H1 (cell line): ENCODE data around the gene NME7. TPM values are rescaled to one million over a fixed set of nuclear protein-coding genes. Genes with fewer than 3 reads are reported as not detected.

Experiments
- CTCF ChIA-PET: fragments of 300-600 bp; sonication (Branson Sonifier 250); formaldehyde crosslinking; loops from one replicate; lab custom pipeline; 2021; ENCODE audit not compliant: partially characterized antibody; lab: Charles Lee
- POLR2A ChIA-PET: fragments of 300-600 bp; sonication (Branson Sonifier 250); formaldehyde crosslinking; loops from one replicate; lab custom pipeline; 2021; ENCODE audit warnings: inconsistent platforms; ENCODE audit not compliant: partially characterized antibody; lab: Charles Lee
- DNase-seq, 2 experiments: peaks; one replicate each; pipeline versions ENCODE4 v3.0.0 to v3.0.0-alpha.2; 2010 to 2022; ENCODE audit warnings: low spot score in 2 of 2, low read depth in 1 of 2, mixed read lengths in 1 of 2
- FAIRE-seq: peaks from 2 replicates; lab custom pipeline; 2011; peaks lifted over from hg19 to GRCh38; lab: Jason Lieb, UNC
- H2AFZ ChIP-seq: 2 replicates; pipeline ENCODE4 v1.8.1; 2012; ENCODE audit warnings: low read length, inconsistent platforms
- H2AK5ac ChIP-seq: 2 replicates; pipeline ENCODE4 v1.6.1; 2013; ENCODE audit warnings: low read depth, low read length
- H2BK120ac ChIP-seq: replicated peaks from 2 replicates; pipeline ENCODE3; 2013; ENCODE audit warnings: low read depth, low read length, inconsistent platforms
- H2BK12ac ChIP-seq: 2 replicates; pipeline ENCODE4 v1.6.1; 2013; ENCODE audit warnings: low read depth, low read length
- H2BK15ac ChIP-seq: 2 replicates; pipeline ENCODE4 v1.6.1; 2013; ENCODE audit warnings: low read length
- H2BK20ac ChIP-seq: 2 replicates; pipeline ENCODE4 v1.6.1; 2013; ENCODE audit warnings: low read length
- H2BK5ac ChIP-seq: 2 replicates; pipeline ENCODE4 v1.6.1; 2013; ENCODE audit warnings: low read depth, low read length
- H3K14ac ChIP-seq: 2 replicates; pipeline ENCODE4 v1.6.1; 2013; ENCODE audit warnings: inconsistent platforms; ENCODE audit not compliant: insufficient read length
- H3K18ac ChIP-seq: 2 replicates; pipeline ENCODE4 v1.6.1; 2013; ENCODE audit warnings: low read length; ENCODE audit errors: extremely low read depth
- H3K23ac ChIP-seq: 2 replicates; pipeline ENCODE4 v1.6.1; 2013; ENCODE audit warnings: inconsistent platforms; ENCODE audit not compliant: insufficient read length
- H3K23me2 ChIP-seq: 2 replicates; pipeline ENCODE4 v1.6.1; 2013; ENCODE audit warnings: low read depth, low read length
- H3K27ac ChIP-seq: 2 replicates; pipeline ENCODE4 v1.6.1; 2011; ENCODE audit warnings: low read depth, low read length, inconsistent platforms
- H3K27me3 ChIP-seq, 4 experiments: replicated peaks in 1 of 4; 1 replicate in 1 of 4; 2 replicates in 3 of 4; pipeline versions ENCODE4 v1.6.1 to v1.8.1; 2011 to 2013; ENCODE audit warnings: low read length in 3 of 4, mild to moderate bottlenecking in 3 of 4, inconsistent platforms in 2 of 4, mixed read lengths in 2 of 4, moderate library complexity in 1 of 4; ENCODE audit not compliant: control insufficient read depth in 3 of 4, insufficient read depth in 3 of 4; ENCODE audit errors: extremely low read depth in 1 of 4
- H3K36me3 ChIP-seq, 4 experiments: 2 replicates each; pipeline versions ENCODE4 v1.6.1 to v1.8.1; 2011 to 2013; ENCODE audit warnings: mild to moderate bottlenecking in 4 of 4, low read length in 3 of 4, moderate library complexity in 2 of 4, control low read depth in 1 of 4, inconsistent platforms in 1 of 4; ENCODE audit not compliant: insufficient read depth in 4 of 4, control insufficient read depth in 2 of 4
- H3K4ac ChIP-seq: replicated peaks from 2 replicates; pipeline ENCODE3; 2013; ENCODE audit warnings: low read length, low read depth, mixed read lengths, inconsistent platforms; ENCODE audit not compliant: insufficient read length
- H3K4me1 ChIP-seq, 4 experiments: replicated peaks in 1 of 4; 1 replicate in 1 of 4; 2 replicates in 3 of 4; pipeline versions ENCODE4 v1.6.1 to v1.8.1; 2011 to 2013; ENCODE audit warnings: low read length in 3 of 4, inconsistent platforms in 2 of 4, mixed read lengths in 1 of 4; ENCODE audit not compliant: insufficient read depth in 4 of 4, control insufficient read depth in 3 of 4
- H3K4me2 ChIP-seq, 2 experiments: 2 replicates each; pipeline versions ENCODE4 v1.6.1 to v1.8.1; 2011 to 2013; ENCODE audit warnings: low read depth in 2 of 2, low read length in 2 of 2, control low read depth in 1 of 2, inconsistent platforms in 1 of 2, mild to moderate bottlenecking in 1 of 2; ENCODE audit not compliant: insufficient read depth in 1 of 2
- H3K4me3 ChIP-seq, 4 experiments: fragments of 200-600, 300-600 bp in 1 of 4; sonication (generic), shearing (Covaris generic), sonication (Bioruptor Twin) in 1 of 4; 2 replicates each; pipeline versions ENCODE4 v1.5.1 to v1.8.1; 2011 to 2016; ENCODE audit warnings: low read length in 4 of 4, low read depth in 3 of 4, control low read depth in 2 of 4, inconsistent platforms in 2 of 4, mild to moderate bottlenecking in 2 of 4, mixed read lengths in 1 of 4, moderate library complexity in 1 of 4; ENCODE audit not compliant: insufficient read depth in 2 of 4; ENCODE audit errors: extremely low read depth in 1 of 4
- H3K56ac ChIP-seq: replicated peaks from 2 replicates; pipeline ENCODE3; 2013; ENCODE audit warnings: low read depth, mild to moderate bottlenecking, mixed read lengths, low read length, inconsistent platforms; ENCODE audit not compliant: insufficient read length
- H3K79me1 ChIP-seq: 2 replicates; pipeline ENCODE4 v1.6.1; 2013; ENCODE audit warnings: low read depth, low read length, control low read depth
- H3K79me2 ChIP-seq, 2 experiments: 2 replicates each; pipeline versions ENCODE4 v1.6.1 to v1.8.1; 2012 to 2013; ENCODE audit warnings: low read length in 2 of 2, mild to moderate bottlenecking in 2 of 2, inconsistent platforms in 1 of 2; ENCODE audit not compliant: insufficient read depth in 2 of 2, control insufficient read depth in 1 of 2
- H3K9ac ChIP-seq, 4 experiments: replicated peaks in 1 of 4; 1 replicate in 1 of 4; 2 replicates in 3 of 4; pipeline versions ENCODE4 v1.6.1 to v1.8.1; 2011 to 2013; ENCODE audit warnings: low read depth in 3 of 4, low read length in 3 of 4, control low read depth in 2 of 4, mild to moderate bottlenecking in 2 of 4, moderate library complexity in 2 of 4, inconsistent platforms in 1 of 4; ENCODE audit errors: extremely low read depth in 1 of 4
- H3K9me3 ChIP-seq, 2 experiments: 2 replicates each; pipeline versions ENCODE4 v1.6.1 to v1.8.1; 2012 to 2013; ENCODE audit warnings: mild to moderate bottlenecking in 2 of 2, moderate library complexity in 2 of 2, control low read depth in 1 of 2, inconsistent platforms in 1 of 2, low read depth in 1 of 2, low read length in 1 of 2, mixed read lengths in 1 of 2; ENCODE audit not compliant: insufficient read depth in 2 of 2
- H4K20me1 ChIP-seq, 2 experiments: replicated peaks in 1 of 2; 2 replicates each; pipeline versions ENCODE3 to v1.8.1; 2011 to 2013; ENCODE audit warnings: inconsistent platforms in 2 of 2, low read length in 2 of 2, mild to moderate bottlenecking in 1 of 2; ENCODE audit not compliant: insufficient read depth in 2 of 2, control insufficient read depth in 1 of 2
- H4K5ac ChIP-seq: 2 replicates; pipeline ENCODE4 v1.6.1; 2013; ENCODE audit warnings: low read length, low read depth, mixed read lengths, inconsistent platforms; ENCODE audit not compliant: insufficient read length
- H4K8ac ChIP-seq: 2 replicates; pipeline ENCODE4 v1.8.0; 2013; ENCODE audit warnings: mild to moderate bottlenecking, moderate library complexity, low read length, inconsistent platforms; ENCODE audit not compliant: insufficient read depth; ENCODE audit errors: extremely low read depth
- H4K91ac ChIP-seq: replicated peaks from 2 replicates; pipeline ENCODE3; 2013; ENCODE audit warnings: low read length, mixed read lengths, inconsistent platforms; ENCODE audit not compliant: insufficient read length
- CTBP2 ChIP-seq: IDR thresholded peaks from 2 replicates; pipeline ENCODE4 v1.7.0; 2011; ENCODE audit warnings: borderline replicate concordance, mild to moderate bottlenecking, moderate library complexity, mixed read lengths, low read length; ENCODE audit not compliant: insufficient read depth, insufficient read length
- NANOG ChIP-seq: IDR thresholded peaks from 2 replicates; pipeline ENCODE4 v1.6.1; 2011; ENCODE audit warnings: low read length, low read depth, mild to moderate bottlenecking, inconsistent platforms; ENCODE audit not compliant: insufficient read depth, poor library complexity, severe bottlenecking
- TEAD4 ChIP-seq: IDR thresholded peaks from 2 replicates; pipeline ENCODE4 v1.6.1; 2012; ENCODE audit warnings: low read depth, low read length, inconsistent platforms, mixed read lengths
- WGBS, 2 experiments: shearing (Covaris generic) in 1 of 2; methylation state at CpG; one replicate each; pipeline versions ENCODE4 v1.1.6 to v1.1.7; 2013 to 2015; ENCODE audit warnings: low lambda C conversion rate in 2 of 2, mixed read lengths in 2 of 2, inconsistent platforms in 1 of 2, low coverage in 1 of 2, missing lambda C conversion rate in 1 of 2; ENCODE audit not compliant: insufficient replicate concordance in 2 of 2, insufficient coverage in 1 of 2, insufficient read length in 1 of 2; ENCODE audit errors: extremely low coverage in 1 of 2, missing lambda C conversion rate in 1 of 2; 5-methylcytosine and 5-hydroxymethylcytosine counted together
- polyA plus RNA-seq, 7 experiments: library from polyadenylated mRNA; depleted of rRNA in 3 of 7; stranded (reverse) in 5 of 7; unstranded in 2 of 7; fragments of >200 nt in 5 of 7; fragments of 200-250 nt in 2 of 7; gene quantifications; 1 replicate in 5 of 7; 2 replicates in 1 of 7; 4 replicates in 1 of 7; pipeline versions ENCODE4 v1.2.1 to v1.2.3, GENCODE V29; 2011 to 2013; ENCODE audit warnings: missing spikeins in 2 of 7, mixed read lengths in 2 of 7
- total RNA-seq: library from RNA; stranded (reverse); fragmentation: NEBNext Ultra II Directional; extraction: Animal tissue kit (Norgen Biotek cat#: 25700); gene quantifications from 2 replicates; pipeline ENCODE4 v1.2.1, GENCODE V29; 2021

NME7 gene
- total and polyA plus RNA-seq, 2 of the 8 experiments (the other 6 are each of a cell fraction or from before 2014, with no cell fraction given): 11.6 to 28.5 TPM

DNA sequence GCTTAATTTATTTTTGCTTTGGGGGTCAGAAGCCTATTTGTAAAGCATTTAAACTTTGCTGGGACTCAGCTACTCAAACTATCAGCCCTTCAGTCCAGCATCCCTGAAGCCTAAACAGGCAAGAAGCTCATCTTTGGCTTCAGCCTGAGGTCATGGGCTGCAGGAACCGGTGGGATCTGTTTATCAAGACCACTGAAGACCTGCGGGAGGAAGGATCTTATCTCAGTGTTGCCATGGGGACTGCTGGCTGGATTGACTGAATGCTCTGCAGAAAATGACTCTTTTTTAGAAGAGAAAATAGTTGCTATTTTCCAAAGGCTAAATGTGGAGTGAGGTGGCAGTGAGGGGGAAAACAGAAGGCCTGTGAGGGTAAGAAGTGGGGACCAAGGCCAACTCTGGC, 281.7 kb downstream of the NME7 start:
- Histone ChIP-seq H4K8ac (no peak overlapping the region), H3K56ac (no peak overlapping the region), H3K14ac (no peak overlapping the region), H4K20me1 (no peaks in the 10 kb centered on the region), H3K4me2 (no peak overlapping the region), H2BK120ac (no peak overlapping the region), H3K4me3 (no peak overlapping the region), H2BK20ac (no peak overlapping the region), H3K18ac (no peak overlapping the region), H3K9me3 (no peaks in the 10 kb centered on the region), H3K4ac (no peak overlapping the region), H4K5ac (no peak overlapping the region), H2BK5ac (no peak overlapping the region), H3K79me1 (no peaks in the 10 kb centered on the region), H3K27ac (no peak overlapping the region), H3K23ac (no peak overlapping the region), H2AFZ (no peak overlapping the region), H3K27me3 (no peaks in the 10 kb centered on the region), H3K9ac (no peak overlapping the region), H4K91ac (no peak overlapping the region)
- POLR2A ChIA-PET: interaction anchor here (1.1 kb wide), 1 partner anchor 20 kb away, joined by 3 read pairs; no protein-coding TSS in a partner anchor
- no peak for DNase-seq
- WGBS, 2 experiments: 81% methylated on average over 2 of the region's 2 CpGs; no CpG with 5 or more reads in 1 of the 2 experiments
- CTCF ChIA-PET: interaction anchor here (0.5 to 1.4 kb wide), 2 partner anchors 15 to 744 kb away, joined by 3 to 4 read pairs; no protein-coding TSS in a partner anchor
- FAIRE-seq: no peak
- no peak for TF ChIP-seq CTBP2
- TF ChIP-seq NANOG: no peak
- TF ChIP-seq TEAD4: no peak
- TF ChIP-seq, all 59 proteins: peak for 0
- no peaks in the 10 kb centered on the region for H3K23me2 ChIP-seq
- H3K36me3 ChIP-seq: no peaks in the 10 kb centered on the region
- H3K4me1 ChIP-seq: peaks cover 0 to 3% (median 0%) of the 10 kb centered on the region in 4 experiments; a peak in 1 of 7 replicates
- H3K79me2 ChIP-seq: no peaks in the 10 kb centered on the region
- no peak overlapping the region for H2BK15ac ChIP-seq
- H2BK12ac ChIP-seq: no peak overlapping the region
- no peak overlapping the region for H2AK5ac ChIP-seq

Other genes starting within 250 kb of the NME7 start
- 9.9 and 10.3 TPM in 2 replicates for gene BLZF1, start 398 bp upstream of the NME7 start, total RNA-seq
- gene BLZF1, start 398 bp upstream of the NME7 start, polyA plus RNA-seq (2011; rRNA removed): 1.1 and 1.8 TPM in 2 replicates
- gene CCDC181, start 59.7 kb upstream of the NME7 start, total RNA-seq: 2.4 and 3.7 TPM in 2 replicates
- gene CCDC181, start 59.7 kb upstream of the NME7 start, polyA plus RNA-seq (2011; rRNA removed): 0.39 and 1.2 TPM in 2 replicates
- 22.5 and 23.2 TPM in 2 replicates for gene SLC19A2, start 118.1 kb upstream of the NME7 start, total RNA-seq
- 18.4 and 21.2 TPM in 2 replicates for gene SLC19A2, start 118.1 kb upstream of the NME7 start, polyA plus RNA-seq (2011; rRNA removed)
- gene F5, start 218.7 kb upstream of the NME7 start, total RNA-seq: 0.04 TPM in 1 of 2 replicates, not detected in the other
- gene F5, start 218.7 kb upstream of the NME7 start, polyA plus RNA-seq (2011; rRNA removed): 0.02 and 0.06 TPM in 2 replicates